DMS153 (cell line): ENCODE data around the gene P2RX6.
A peak's percentile ranks its signal among the peaks of the same experiment; 100 is the strongest.
"Not testable (repeated sequence)": the region's sequence is repeated elsewhere in the genome, so short reads cannot be mapped to it uniquely, and the experiment has no call there.

Experiments
- DNase-seq: peaks from one replicate; lab custom pipeline; 2025; lab: John Stamatoyannopoulos, UW

P2RX6 gene

GRCh38 chr22:20994128-20994901 lies 20.6 kb upstream of the P2RX6 start:
- no peak for DNase-seq

GRCh38 chr22:20994902-20995241 lies 20.1 kb upstream of the P2RX6 start:
- no peak for DNase-seq

GRCh38 chr22:20995329-20996030 lies 19.5 kb upstream of the P2RX6 start:
- no peak for DNase-seq

GRCh38 chr22:20996031-20996410 lies 18.9 kb upstream of the P2RX6 start:
- DNase-seq: no peak

DNA sequence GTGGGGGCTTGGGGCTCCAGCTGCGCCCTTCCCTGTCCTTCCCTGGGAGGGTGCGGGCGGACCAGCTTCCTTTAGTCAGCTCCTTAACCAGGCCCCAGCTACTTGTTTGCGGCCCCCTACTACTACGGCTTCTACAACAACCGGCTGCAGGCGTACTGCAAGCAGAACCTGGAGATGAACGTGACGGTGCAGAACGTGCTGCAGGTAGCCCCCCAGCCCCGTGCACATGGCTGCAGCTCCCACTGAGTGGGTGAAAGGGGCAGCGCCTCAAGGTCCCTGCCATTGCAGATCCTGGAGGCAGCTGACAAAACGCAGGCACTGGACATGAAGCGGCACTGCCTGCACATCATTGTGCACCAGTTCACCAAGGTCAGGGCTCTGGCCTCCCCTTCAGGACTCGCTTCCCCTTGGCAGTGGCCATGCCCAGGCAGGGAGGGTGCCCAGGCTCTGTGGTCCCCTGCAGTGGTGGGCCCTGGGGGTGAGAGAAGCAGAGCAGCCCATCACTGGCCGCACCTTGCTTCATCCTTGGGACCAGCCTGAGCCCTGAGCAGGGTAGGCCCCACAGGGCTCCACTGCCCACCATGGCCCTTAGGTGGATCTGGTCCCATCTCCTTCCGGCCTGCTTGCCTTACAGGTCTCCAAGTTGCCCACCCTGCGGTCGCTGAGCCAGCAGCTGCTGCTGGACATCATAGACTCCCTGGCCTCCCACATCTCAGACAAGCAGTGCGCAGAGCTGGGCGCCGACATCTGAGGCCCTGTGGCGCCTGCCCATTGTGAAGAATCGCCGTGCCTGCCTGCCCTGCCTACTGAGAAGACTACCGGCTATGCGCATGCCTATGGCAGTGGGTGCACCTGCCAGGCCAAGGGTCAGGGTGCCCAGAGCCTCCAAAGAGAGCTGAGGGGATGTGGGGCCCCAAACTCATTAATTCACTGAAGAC lies 18.1 kb upstream of the P2RX6 start:
- no peak for DNase-seq

- no peak for DNase-seq
These were observed 17.3 kb upstream of the P2RX6 start for GRCh38 chr22:20997536-20998257.

- DNase-seq: no peak
These were observed 16.3 kb upstream of the P2RX6 start for GRCh38 chr22:20998411-20999336.

DNA sequence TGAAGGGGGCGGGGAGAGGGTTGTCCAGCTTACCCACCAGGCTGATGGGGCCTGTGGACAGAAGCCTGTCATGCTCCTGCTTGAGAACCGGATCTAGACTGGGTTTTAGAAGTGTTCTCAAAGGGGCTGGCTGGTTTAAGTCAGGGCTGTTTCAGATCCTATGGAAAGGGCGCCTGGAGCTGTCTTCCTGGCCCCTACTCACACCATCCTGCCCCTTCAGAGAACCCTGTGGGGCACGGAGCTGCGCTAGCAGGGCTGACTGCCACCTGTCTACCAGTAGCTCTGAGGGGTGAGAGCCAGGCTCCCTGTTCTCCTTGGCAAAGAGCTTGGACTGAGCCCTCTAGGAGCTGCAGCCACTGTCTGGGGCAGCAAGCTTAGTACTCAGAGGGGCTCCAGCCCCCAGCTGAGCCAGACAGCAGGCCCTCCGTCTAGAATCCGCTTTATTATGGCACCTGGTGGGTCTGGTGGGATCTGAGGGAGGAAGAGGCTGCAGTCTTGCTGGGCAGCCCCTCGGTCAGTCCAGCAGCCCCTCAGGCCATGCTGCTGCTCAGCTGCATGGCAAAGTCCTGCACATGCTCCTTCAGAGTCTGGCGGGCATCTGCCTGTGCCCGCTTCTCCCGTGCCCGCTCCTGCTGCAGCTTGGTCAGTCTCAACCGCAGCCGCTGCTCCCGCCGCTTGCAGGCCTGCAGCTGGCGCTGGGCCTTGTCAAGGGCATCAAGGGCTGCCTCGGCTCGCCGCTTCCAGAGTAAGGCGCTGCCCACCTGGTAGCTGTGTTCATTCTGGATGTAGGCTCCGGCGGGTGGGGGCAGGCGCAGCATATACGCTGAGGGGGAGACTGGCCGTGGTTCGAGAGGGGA lies 15.4 kb upstream of the P2RX6 start:
- no peak for DNase-seq

GRCh38 chr22:21000207-21000986 lies 14.6 kb upstream of the P2RX6 start:
- no peak for DNase-seq

- no peak for DNase-seq
These were observed 13.9 kb upstream of the P2RX6 start for GRCh38 chr22:21000987-21001600.

GRCh38 chr22:21001601-21002325 lies 13.2 kb upstream of the P2RX6 start, which contains the start of gene THAP7:
Gene THAP7, minus strand, starts transcription at chr22:21002118. Its CDS starts 207 bp downstream, at chr22:21001911.
- peak; percentile 93 for DNase-seq

DNA sequence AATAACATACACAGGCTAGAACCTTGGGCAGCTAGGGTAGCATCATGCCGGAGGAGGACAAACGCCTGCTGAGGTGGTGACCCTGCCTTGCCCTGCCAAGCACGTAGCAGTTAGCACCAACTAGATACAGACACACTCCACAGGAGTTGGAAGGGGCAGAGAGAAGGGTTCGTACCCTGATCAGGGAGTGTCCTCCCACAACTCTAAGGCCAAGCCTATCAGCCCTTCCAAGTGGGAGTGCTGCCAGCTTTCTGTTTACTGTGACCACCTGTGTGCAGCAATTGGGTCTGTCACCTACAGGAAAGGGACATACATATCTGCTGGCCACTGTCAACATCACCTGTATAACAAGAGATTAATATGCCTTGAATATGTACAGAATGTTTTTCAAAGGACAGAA lies 11.2 kb upstream of the P2RX6 start:
- no peak for DNase-seq

DNA sequence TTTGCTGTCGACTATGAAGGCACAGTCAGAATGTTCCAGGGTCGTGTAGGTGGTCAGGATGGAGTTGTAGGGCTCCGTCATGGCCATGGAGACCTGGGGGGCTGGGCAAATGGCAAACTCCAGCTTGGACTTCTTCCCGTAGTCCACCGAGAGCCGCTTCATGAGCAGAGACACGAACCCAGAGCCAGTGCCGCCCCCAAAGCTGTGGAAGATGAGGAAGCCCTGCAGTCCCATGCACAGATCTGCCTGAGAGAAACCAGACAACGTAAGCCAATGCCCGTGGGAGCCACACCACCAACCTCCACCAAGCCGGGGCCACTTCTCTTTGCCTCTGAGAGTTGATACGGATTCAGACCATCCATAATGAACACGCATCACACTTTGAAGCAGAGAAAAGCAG lies 5.8 kb upstream of the P2RX6 start:
- not testable (repeated sequence) for DNase-seq

DNA sequence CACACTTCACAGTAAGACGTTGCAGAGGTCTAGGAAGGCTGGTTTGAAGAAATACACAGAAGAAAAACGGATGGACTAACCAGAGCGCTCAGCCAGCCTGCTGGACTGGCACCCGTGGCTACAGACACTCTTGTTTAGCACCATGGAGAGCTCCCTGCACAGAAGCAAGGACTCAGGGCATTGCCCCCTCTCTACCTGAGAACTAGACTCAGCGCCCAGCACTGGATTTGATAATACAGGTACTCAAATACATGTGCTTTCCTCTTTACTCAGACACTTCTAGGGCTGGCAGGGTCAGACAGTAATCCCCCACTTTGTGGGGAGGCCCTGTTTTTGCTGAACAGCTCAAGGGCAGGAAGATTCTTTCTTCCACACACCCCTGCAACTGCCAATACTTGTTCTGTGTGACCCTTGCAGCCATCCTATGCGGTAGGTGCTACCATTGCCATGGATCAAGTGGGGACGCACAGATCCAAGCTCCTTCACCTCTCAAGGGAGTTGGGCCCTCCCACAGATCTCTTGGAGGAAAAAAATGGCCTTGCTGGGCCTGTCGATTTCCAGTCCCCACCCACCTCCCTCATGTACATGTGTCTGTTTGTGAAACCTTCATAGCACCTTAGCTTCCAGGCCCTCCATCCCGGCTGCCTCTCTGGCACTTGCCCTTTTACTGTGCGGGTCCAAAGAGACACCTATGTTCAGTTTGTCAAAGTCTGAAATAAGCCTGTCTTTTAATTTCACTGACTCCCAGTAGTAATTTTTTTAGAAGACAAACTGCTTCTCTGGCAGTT lies 5.1 kb upstream of the P2RX6 start:
- DNase-seq: no peak

- DNase-seq: no peak
These were observed 4.4 kb upstream of the P2RX6 start for GRCh38 chr22:21010426-21011113.
